HepG2 (cell line): ENCODE results near the gene GPRC5B. TPM values are rescaled to one million over a fixed set of nuclear protein-coding genes. Genes with fewer than 3 reads are reported as not detected.

Experiments
- ATAC-seq: fragments of 200-7000 bp; cut with Tn5 transposase; 3 replicates; pipeline ENCODE4 v1.9.1; 2020; ENCODE audit warnings: mild to moderate bottlenecking, moderate library complexity
- BruUV-seq: library from RNA; stranded (reverse); fragments of 400-500 nt; replicated peaks from 2 replicates; lab custom pipeline; 2021; lab: Mats Ljungman, UMichigan
- CTCF ChIA-PET: fragments of 300-600 bp; formaldehyde crosslinking; extraction: SDS; loops from one replicate; lab custom pipeline; 2021; ENCODE audit warnings: low total read pairs, inconsistent platforms, low intra/inter-chr PET ratio; lab: Yijun Ruan, JAX
- POLR2A ChIA-PET: fragments of 350-600 bp; sonication (Branson Sonifier 250); formaldehyde crosslinking; loops from one replicate; lab custom pipeline; 2020; ENCODE audit warnings: antibody characterized with exemption, inconsistent platforms; lab: Yijun Ruan, JAX
- DNase-seq: peaks from one replicate; pipeline ENCODE4 v3.0.0-alpha.2; 2015; ENCODE audit warnings: low spot score
- FAIRE-seq: peaks from 3 replicates; lab custom pipeline; 2011; peaks lifted over from hg19 to GRCh38; lab: Jason Lieb, UNC
- H2AFZ ChIP-seq: one replicate; pipeline ENCODE4 v1.6.1; 2011; ENCODE audit warnings: low read length, inconsistent platforms
- H3K27ac ChIP-seq: fragments of 300-600 bp; 3 replicates; pipeline ENCODE4 v1.8.0; 2011; ENCODE audit warnings: mixed run types, mild to moderate bottlenecking, mixed read lengths, low read length, inconsistent platforms; ENCODE audit not compliant: insufficient read depth; ENCODE audit errors: extremely low read length
- H3K27me3 ChIP-seq, 2 experiments: fragments of 200-600 bp in 1 of 2; 2 replicates in 1 of 2; 3 replicates in 1 of 2; pipeline versions ENCODE4 v1.6.0 to v1.8.0; 2011; ENCODE audit warnings: low read length in 2 of 2, mild to moderate bottlenecking in 2 of 2, moderate library complexity in 2 of 2, inconsistent platforms in 1 of 2; ENCODE audit not compliant: insufficient read depth in 2 of 2, control insufficient read depth in 1 of 2
- H3K36me3 ChIP-seq, 2 experiments: fragments of 200-600 bp in 1 of 2; replicated peaks in 1 of 2; 2 replicates in 1 of 2; 3 replicates in 1 of 2; pipeline versions ENCODE4 v1.5.1 to v1.8.0; 2011; ENCODE audit warnings: low read length in 2 of 2, inconsistent platforms in 1 of 2; ENCODE audit not compliant: insufficient read depth in 2 of 2, control insufficient read depth in 1 of 2
- H3K4me1 ChIP-seq: 2 replicates; pipeline ENCODE4 v1.5.1; 2012; ENCODE audit warnings: low read length, inconsistent platforms; ENCODE audit not compliant: insufficient read depth
- H3K4me2 ChIP-seq: 2 replicates; pipeline ENCODE4 v1.6.0; 2011; ENCODE audit warnings: low read depth, low read length, inconsistent platforms
- H3K4me3 ChIP-seq, 3 experiments: fragments of 200-600 bp in 1 of 3; sonication (generic), shearing (Covaris generic) in 1 of 3; replicated peaks in 1 of 3; 2 replicates each; pipeline ENCODE4 v1.5.1; 2011 to 2016; ENCODE audit warnings: low read length in 3 of 3, inconsistent platforms in 2 of 3, low read depth in 2 of 3, mild to moderate bottlenecking in 2 of 3, control low read depth in 1 of 3, mixed read lengths in 1 of 3; ENCODE audit not compliant: insufficient read depth in 1 of 3
- H3K79me2 ChIP-seq: one replicate; pipeline ENCODE4 v1.6.1; 2011; ENCODE audit warnings: low read length, inconsistent platforms; ENCODE audit not compliant: insufficient read depth
- H3K9ac ChIP-seq: 2 replicates; pipeline ENCODE4 v1.6.0; 2011; ENCODE audit warnings: mild to moderate bottlenecking, low read depth, low read length, inconsistent platforms; ENCODE audit not compliant: insufficient read depth
- H3K9me3 ChIP-seq: 2 replicates; pipeline ENCODE4 v1.5.1; 2012; ENCODE audit warnings: mild to moderate bottlenecking, low read length
- H4K20me1 ChIP-seq: 2 replicates; pipeline ENCODE4 v1.6.0; 2011; ENCODE audit warnings: inconsistent platforms, mild to moderate bottlenecking, low read length, moderate library complexity; ENCODE audit not compliant: insufficient read depth
- ATF7-NPFF ChIP-seq: sonication (generic); formaldehyde crosslinking; IDR thresholded peaks from 2 replicates; pipeline ENCODE4 v1.8.1; 2023; ENCODE audit warnings: mild to moderate bottlenecking, low read depth, missing genetic modification reagents, moderate library complexity
- CC2D1A ChIP-seq: sonication (generic); formaldehyde crosslinking; IDR thresholded peaks from 2 replicates; pipeline ENCODE4 v1.8.1; 2023; ENCODE audit warnings: mild to moderate bottlenecking, missing genetic modification reagents
- CREB3 ChIP-seq: sonication (generic); formaldehyde crosslinking; IDR thresholded peaks from 2 replicates; pipeline ENCODE4 v1.5.0; 2020; ENCODE audit warnings: missing genetic modification reagents
- HNRNPLL ChIP-seq: fragments of 200-400 bp; formaldehyde crosslinking; IDR thresholded peaks from 2 replicates; pipeline ENCODE4 v1.6.1; 2017; ENCODE audit warnings: mild to moderate bottlenecking, low read depth, low read length; ENCODE audit not compliant: poor library complexity, severe bottlenecking
- NFATC3 ChIP-seq: sonication (generic); formaldehyde crosslinking; IDR thresholded peaks from 2 replicates; pipeline ENCODE4 v1.5.1; 2020; ENCODE audit warnings: mild to moderate bottlenecking, missing genetic modification reagents
- SRSF4 ChIP-seq: fragments of 200-400 bp; formaldehyde crosslinking; IDR thresholded peaks from one replicate; pipeline ENCODE4 v1.6.1; 2018; ENCODE audit warnings: mild to moderate bottlenecking, low read depth, low read length, moderate library complexity; ENCODE audit not compliant: poor library complexity, severe bottlenecking
- ZNF350 ChIP-seq: sonication (generic); formaldehyde crosslinking; IDR thresholded peaks from 2 replicates; pipeline ENCODE4 v1.4.0; 2020; ENCODE audit warnings: mild to moderate bottlenecking, low read depth, missing genetic modification reagents, borderline replicate concordance
- ZSCAN9 ChIP-seq: IDR thresholded peaks from 2 replicates; pipeline ENCODE4 v1.6.1; 2016; ENCODE audit warnings: borderline replicate concordance
- WGBS: methylation state at CpG from one replicate; pipeline ENCODE4 v1.1.6; 2017; ENCODE audit warnings: low lambda C conversion rate; 5-methylcytosine and 5-hydroxymethylcytosine counted together
- in situ Hi-C: cut with HindIII; loops from 2 replicates; pipeline ENCODE4 v1.10.0; 2017; ENCODE audit warnings: low pct_unique_long_range_greater_than_20kb; ENCODE audit not compliant: extremely low pct_ligation_motif_present
- intact Hi-C: fragments of 100-400 bp; cut with micrococcal nuclease; formaldehyde crosslinking; loops from one replicate; pipeline ENCODE4 v1.10.0; 2022; ENCODE audit not compliant: unreplicated experiment
- polyA plus RNA-seq, 8 experiments: library from polyadenylated mRNA; depleted of rRNA in 3 of 8; stranded (reverse) in 7 of 8; unstranded in 1 of 8; fragments of >200 nt; fragmentation: Illumina TruSeq in 4 of 8; extraction: Trizol in 4 of 8; gene quantifications; 2 replicates each; pipeline versions ENCODE4 v1.2.1 to v1.2.3, GENCODE V29; 2011 to 2016; ENCODE audit warnings: low read depth in 4 of 8, missing spikeins in 1 of 8, mixed read lengths in 1 of 8; ENCODE audit not compliant: insufficient read depth in 1 of 8
- total RNA-seq, 5 experiments: library from RNA; depleted of rRNA; stranded (reverse); fragments of >200 nt; fragmentation: Illumina TruSeq; extraction: Trizol; gene quantifications; 2 replicates each; pipeline ENCODE4 v1.2.3, GENCODE V29; 2016; ENCODE audit warnings: low read depth in 1 of 5
- TF ChIP-seq, protein P1 (sequence below), 2 experiments: sonication (generic) in 1 of 2; formaldehyde crosslinking in 1 of 2; IDR thresholded peaks; 2 replicates each; pipeline versions ENCODE4 v1.6.1 to v1.9.0; 2014 to 2022; ENCODE audit warnings: antibody characterized with exemption in 1 of 2, borderline replicate concordance in 1 of 2, inconsistent platforms in 1 of 2, low read depth in 1 of 2, missing genetic modification reagents in 1 of 2
- TF ChIP-seq, protein P2 (sequence below): sonication (generic); formaldehyde crosslinking; conservative IDR thresholded peaks from 2 replicates; pipeline ENCODE4 v1.4.0; 2020; ENCODE audit warnings: missing genetic modification reagents

Gene GPRC5B
- total and polyA plus RNA-seq, 2 of the 13 experiments (the other 11 are each of a cell fraction or from before 2014, with no cell fraction given) = 0.46 to 0.53 TPM

DNA sequence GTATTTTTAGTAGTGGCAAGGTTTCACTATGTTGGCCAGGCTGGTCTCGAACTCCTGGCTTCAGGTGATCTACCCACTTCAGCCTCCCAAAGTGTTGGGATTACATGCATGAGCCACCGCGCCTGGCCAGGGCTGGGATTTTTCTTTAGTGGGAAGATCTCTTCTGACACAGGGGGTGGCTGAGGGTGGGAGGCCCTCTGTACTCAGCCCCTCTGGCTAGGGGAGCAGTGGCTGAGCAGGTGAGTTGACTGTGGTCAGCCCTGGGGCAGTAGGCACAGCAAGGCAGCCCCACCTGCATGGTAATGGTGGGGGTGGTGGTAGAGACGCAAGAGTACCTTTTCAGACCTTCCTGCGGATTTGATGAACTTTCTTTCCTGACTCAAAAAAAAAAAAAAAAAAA is 12.3 kb upstream of the GPRC5B start:
- Histone ChIP-seq H3K27me3 (peaks cover 0 to 8% of the 10 kb centered on the region in 2 experiments; a peak in 1 of 5 replicates), H3K27ac (no peak overlapping the region), H3K79me2 (no peaks in the 10 kb centered on the region), H3K9me3 (no peaks in the 10 kb centered on the region), H3K9ac (no peak overlapping the region), H2AFZ (no peak overlapping the region), H3K4me1 (no peaks in the 10 kb centered on the region), H4K20me1 (no peaks in the 10 kb centered on the region), H3K4me3 (no peak overlapping the region), H3K4me2 (no peak overlapping the region), H3K36me3 (no peaks in the 10 kb centered on the region)
- no TSS peak for BruUV-seq
- no peak for DNase-seq
- in situ Hi-C loops = loop anchor here (5.0 kb wide), 1 partner anchor 490 kb away; no protein-coding TSS in a partner anchor
- POLR2A ChIA-PET = no interaction called here
- intact Hi-C loops = no loop called here
- WGBS = 34% methylated on average over 5 of the region's 5 CpGs
- CTCF ChIA-PET = no interaction called here
- ATAC-seq = no peak
- no peak for FAIRE-seq
- TF ChIP-seq, protein P1, sequence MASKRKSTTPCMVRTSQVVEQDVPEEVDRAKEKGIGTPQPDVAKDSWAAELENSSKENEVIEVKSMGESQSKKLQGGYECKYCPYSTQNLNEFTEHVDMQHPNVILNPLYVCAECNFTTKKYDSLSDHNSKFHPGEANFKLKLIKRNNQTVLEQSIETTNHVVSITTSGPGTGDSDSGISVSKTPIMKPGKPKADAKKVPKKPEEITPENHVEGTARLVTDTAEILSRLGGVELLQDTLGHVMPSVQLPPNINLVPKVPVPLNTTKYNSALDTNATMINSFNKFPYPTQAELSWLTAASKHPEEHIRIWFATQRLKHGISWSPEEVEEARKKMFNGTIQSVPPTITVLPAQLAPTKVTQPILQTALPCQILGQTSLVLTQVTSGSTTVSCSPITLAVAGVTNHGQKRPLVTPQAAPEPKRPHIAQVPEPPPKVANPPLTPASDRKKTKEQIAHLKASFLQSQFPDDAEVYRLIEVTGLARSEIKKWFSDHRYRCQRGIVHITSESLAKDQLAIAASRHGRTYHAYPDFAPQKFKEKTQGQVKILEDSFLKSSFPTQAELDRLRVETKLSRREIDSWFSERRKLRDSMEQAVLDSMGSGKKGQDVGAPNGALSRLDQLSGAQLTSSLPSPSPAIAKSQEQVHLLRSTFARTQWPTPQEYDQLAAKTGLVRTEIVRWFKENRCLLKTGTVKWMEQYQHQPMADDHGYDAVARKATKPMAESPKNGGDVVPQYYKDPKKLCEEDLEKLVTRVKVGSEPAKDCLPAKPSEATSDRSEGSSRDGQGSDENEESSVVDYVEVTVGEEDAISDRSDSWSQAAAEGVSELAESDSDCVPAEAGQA (IDR thresholded peaks at IDR 0.05; ENCODE audit: low read depth) = no peak
- TF ChIP-seq, protein P1 (CRISPR knock-in tag; IDR thresholded peaks at IDR 0.05; ENCODE audit: borderline replicate concordance) = no peak
- TF ChIP-seq ZSCAN9 = no peak
- no peak for TF ChIP-seq ZNF350 (CRISPR knock-in tag)
- no peak for TF ChIP-seq HNRNPLL
- no peak for TF ChIP-seq ATF7-NPFF
- TF ChIP-seq, protein P2, sequence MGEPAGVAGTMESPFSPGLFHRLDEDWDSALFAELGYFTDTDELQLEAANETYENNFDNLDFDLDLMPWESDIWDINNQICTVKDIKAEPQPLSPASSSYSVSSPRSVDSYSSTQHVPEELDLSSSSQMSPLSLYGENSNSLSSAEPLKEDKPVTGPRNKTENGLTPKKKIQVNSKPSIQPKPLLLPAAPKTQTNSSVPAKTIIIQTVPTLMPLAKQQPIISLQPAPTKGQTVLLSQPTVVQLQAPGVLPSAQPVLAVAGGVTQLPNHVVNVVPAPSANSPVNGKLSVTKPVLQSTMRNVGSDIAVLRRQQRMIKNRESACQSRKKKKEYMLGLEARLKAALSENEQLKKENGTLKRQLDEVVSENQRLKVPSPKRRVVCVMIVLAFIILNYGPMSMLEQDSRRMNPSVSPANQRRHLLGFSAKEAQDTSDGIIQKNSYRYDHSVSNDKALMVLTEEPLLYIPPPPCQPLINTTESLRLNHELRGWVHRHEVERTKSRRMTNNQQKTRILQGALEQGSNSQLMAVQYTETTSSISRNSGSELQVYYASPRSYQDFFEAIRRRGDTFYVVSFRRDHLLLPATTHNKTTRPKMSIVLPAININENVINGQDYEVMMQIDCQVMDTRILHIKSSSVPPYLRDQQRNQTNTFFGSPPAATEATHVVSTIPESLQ (CRISPR knock-in tag) = no peak
- TF ChIP-seq NFATC3 (CRISPR knock-in tag) = no peak
- TF ChIP-seq SRSF4 = no peak
- no peak for TF ChIP-seq CREB3 (CRISPR knock-in tag)
- TF ChIP-seq CC2D1A = no peak
